H9 (cell line): Measurements from ENCODE around the gene F8A3. TPM values are rescaled to one million over a fixed set of nuclear protein-coding genes. Genes with fewer than 3 reads are reported as not detected.
"Not testable (repeated sequence)": the region's sequence is repeated elsewhere in the genome, so short reads cannot be mapped to it uniquely, and the experiment has no call there.

Source experiments
- DNase-seq: peaks from one replicate; pipeline ENCODE4 v3.0.0-alpha.2; 2017
- H2AFZ ChIP-seq: one replicate; pipeline ENCODE4 v1.6.1; 2013; ENCODE audit warnings: mild to moderate bottlenecking, low read length, control low read depth, moderate library complexity
- H2AK5ac ChIP-seq: 2 replicates; pipeline ENCODE4 v1.6.1; 2013; ENCODE audit warnings: low read length, control low read depth, mixed read lengths; ENCODE audit not compliant: insufficient read length
- H2BK120ac ChIP-seq: one replicate; pipeline ENCODE4 v1.6.1; 2013; ENCODE audit warnings: low read depth, mild to moderate bottlenecking, low read length, control low read depth, inconsistent platforms; ENCODE audit not compliant: poor library complexity, severe bottlenecking
- H2BK12ac ChIP-seq: 2 replicates; pipeline ENCODE4 v1.6.1; 2013; ENCODE audit warnings: low read length, control low read depth, mixed read lengths, low read depth; ENCODE audit not compliant: insufficient read length
- H2BK15ac ChIP-seq: 2 replicates; pipeline ENCODE4 v1.6.1; 2013; ENCODE audit warnings: low read depth, low read length, control low read depth
- H2BK20ac ChIP-seq: one replicate; pipeline ENCODE4 v1.6.1; 2013; ENCODE audit warnings: low read depth, mild to moderate bottlenecking, low read length, control low read depth, inconsistent platforms; ENCODE audit not compliant: poor library complexity, severe bottlenecking
- H2BK5ac ChIP-seq: 2 replicates; pipeline ENCODE4 v1.6.1; 2013; ENCODE audit warnings: low read length, control low read depth, mixed read lengths; ENCODE audit not compliant: insufficient read length
- H3K14ac ChIP-seq: 2 replicates; pipeline ENCODE4 v1.6.1; 2013; ENCODE audit warnings: low read length, control low read depth; ENCODE audit not compliant: insufficient read depth
- H3K18ac ChIP-seq: 2 replicates; pipeline ENCODE4 v1.6.1; 2013; ENCODE audit warnings: low read depth, mild to moderate bottlenecking, mixed read lengths, low read length, control low read depth; ENCODE audit not compliant: insufficient read length
- H3K23ac ChIP-seq: 2 replicates; pipeline ENCODE4 v1.6.1; 2013; ENCODE audit warnings: low read length, control low read depth, mixed read lengths, low read depth; ENCODE audit not compliant: insufficient read length
- H3K23me2 ChIP-seq: 2 replicates; pipeline ENCODE4 v1.6.1; 2013; ENCODE audit warnings: low read depth, mild to moderate bottlenecking, mixed read lengths, low read length, control low read depth; ENCODE audit not compliant: insufficient read length, poor library complexity, severe bottlenecking
- H3K27ac ChIP-seq: 2 replicates; pipeline ENCODE4 v1.5.1; 2013; ENCODE audit warnings: low read length, control low read depth, mixed read lengths, low read depth; ENCODE audit not compliant: insufficient read length
- H3K27me3 ChIP-seq: 2 replicates; pipeline ENCODE4 v1.6.1; 2013; ENCODE audit warnings: low read length, control low read depth, inconsistent platforms; ENCODE audit not compliant: insufficient read depth
- H3K4ac ChIP-seq: 2 replicates; pipeline ENCODE4 v1.6.1; 2013; ENCODE audit warnings: low read depth, mild to moderate bottlenecking, control low read depth, inconsistent platforms, low read length, moderate library complexity
- H3K4me1 ChIP-seq: 2 replicates; pipeline ENCODE4 v1.6.1; 2013; ENCODE audit warnings: low read length, control low read depth, inconsistent platforms; ENCODE audit not compliant: insufficient read depth
- H3K4me2 ChIP-seq: 2 replicates; pipeline ENCODE4 v1.6.1; 2013; ENCODE audit warnings: low read length, control low read depth, mixed read lengths; ENCODE audit not compliant: insufficient read length, insufficient read depth
- H3K56ac ChIP-seq: 2 replicates; pipeline ENCODE4 v1.6.1; 2013; ENCODE audit warnings: low read depth, mild to moderate bottlenecking, mixed read lengths, low read length, control low read depth; ENCODE audit not compliant: insufficient read length
- H3K79me1 ChIP-seq: 2 replicates; pipeline ENCODE4 v1.6.1; 2013; ENCODE audit warnings: low read depth, mild to moderate bottlenecking, moderate library complexity, low read length, control low read depth, inconsistent platforms; ENCODE audit not compliant: insufficient read depth, poor library complexity, severe bottlenecking
- H3K79me2 ChIP-seq: 2 replicates; pipeline ENCODE4 v1.6.1; 2013; ENCODE audit warnings: low read length, control low read depth, inconsistent platforms; ENCODE audit not compliant: insufficient read depth
- H3K9ac ChIP-seq: 2 replicates; pipeline ENCODE4 v1.6.1; 2013; ENCODE audit warnings: low read length, control low read depth, mixed read lengths; ENCODE audit not compliant: insufficient read length; ENCODE audit errors: extremely low read depth
- H3K9me3 ChIP-seq: one replicate; pipeline ENCODE4 v1.6.1; 2013; ENCODE audit warnings: low read depth, low read length, inconsistent platforms; ENCODE audit not compliant: control insufficient read depth
- H3T11ph ChIP-seq: one replicate; pipeline ENCODE4 v1.6.1; 2013; ENCODE audit warnings: mild to moderate bottlenecking, low read length, control low read depth, inconsistent platforms
- H4K20me1 ChIP-seq: one replicate; pipeline ENCODE4 v1.6.1; 2013; ENCODE audit not compliant: control insufficient read depth, insufficient read length, insufficient read depth
- H4K5ac ChIP-seq: 2 replicates; pipeline ENCODE4 v1.6.1; 2013; ENCODE audit warnings: low read depth, mild to moderate bottlenecking, mixed read lengths, low read length, control low read depth; ENCODE audit not compliant: insufficient read length
- H4K8ac ChIP-seq: replicated peaks from 2 replicates; pipeline ENCODE4 v1.6.1; 2013; ENCODE audit warnings: low read length, control low read depth, mixed read lengths, low read depth; ENCODE audit not compliant: insufficient read length
- H4K91ac ChIP-seq: 2 replicates; pipeline ENCODE4 v1.6.1; 2013; ENCODE audit warnings: low read depth, mild to moderate bottlenecking, moderate library complexity, mixed read lengths, low read length, control low read depth; ENCODE audit not compliant: insufficient read length
- H3K27ac Mint-ChIP-seq, 3 experiments: 2 replicates in 2 of 3; 3 replicates in 1 of 3; pipeline ENCODE4 v1.8.0; 2020 to 2021; ENCODE audit warnings: mixed read lengths in 3 of 3, mild to moderate bottlenecking in 1 of 3, moderate library complexity in 1 of 3
- H3K27me3 Mint-ChIP-seq: 2 replicates; pipeline ENCODE4 v1.8.0; 2021; ENCODE audit warnings: low read depth, mild to moderate bottlenecking, moderate library complexity, mixed read lengths
- H3K36me3 Mint-ChIP-seq, 3 experiments: 2 replicates in 2 of 3; 3 replicates in 1 of 3; pipeline ENCODE4 v1.8.0; 2020 to 2021; ENCODE audit warnings: low read depth in 3 of 3, mixed read lengths in 3 of 3; ENCODE audit not compliant: insufficient read depth in 1 of 3
- H3K4me1 Mint-ChIP-seq, 2 experiments: 2 replicates each; pipeline ENCODE4 v1.8.0; 2020; ENCODE audit warnings: mixed read lengths in 2 of 2
- H3K4me3 Mint-ChIP-seq, 2 experiments: 2 replicates in 1 of 2; 3 replicates in 1 of 2; pipeline ENCODE4 v1.8.0; 2020 to 2021; ENCODE audit warnings: mild to moderate bottlenecking in 2 of 2, mixed read lengths in 2 of 2, moderate library complexity in 1 of 2
- H3K9me3 Mint-ChIP-seq, 2 experiments: 2 replicates in 1 of 2; 3 replicates in 1 of 2; pipeline ENCODE4 v1.8.0; 2020; ENCODE audit warnings: mild to moderate bottlenecking in 2 of 2, mixed read lengths in 2 of 2, moderate library complexity in 1 of 2
- WGBS: extraction: QIAGEN DNeasy Blood & Tissue Kit; methylation state at CpG from one replicate; pipeline ENCODE4 v1.1.7; 2013; ENCODE audit warnings: missing lambda C conversion rate, low lambda C conversion rate, mixed read lengths; ENCODE audit not compliant: insufficient read length; ENCODE audit errors: extremely low coverage; 5-methylcytosine and 5-hydroxymethylcytosine counted together
- total RNA-seq: library from RNA; stranded (reverse); gene quantifications from 2 replicates; pipeline ENCODE4 v1.2.1, GENCODE V29; 2021

F8A3 gene
- total RNA-seq, 1 experiment from 2014 or later = 5.6 TPM

DNA sequence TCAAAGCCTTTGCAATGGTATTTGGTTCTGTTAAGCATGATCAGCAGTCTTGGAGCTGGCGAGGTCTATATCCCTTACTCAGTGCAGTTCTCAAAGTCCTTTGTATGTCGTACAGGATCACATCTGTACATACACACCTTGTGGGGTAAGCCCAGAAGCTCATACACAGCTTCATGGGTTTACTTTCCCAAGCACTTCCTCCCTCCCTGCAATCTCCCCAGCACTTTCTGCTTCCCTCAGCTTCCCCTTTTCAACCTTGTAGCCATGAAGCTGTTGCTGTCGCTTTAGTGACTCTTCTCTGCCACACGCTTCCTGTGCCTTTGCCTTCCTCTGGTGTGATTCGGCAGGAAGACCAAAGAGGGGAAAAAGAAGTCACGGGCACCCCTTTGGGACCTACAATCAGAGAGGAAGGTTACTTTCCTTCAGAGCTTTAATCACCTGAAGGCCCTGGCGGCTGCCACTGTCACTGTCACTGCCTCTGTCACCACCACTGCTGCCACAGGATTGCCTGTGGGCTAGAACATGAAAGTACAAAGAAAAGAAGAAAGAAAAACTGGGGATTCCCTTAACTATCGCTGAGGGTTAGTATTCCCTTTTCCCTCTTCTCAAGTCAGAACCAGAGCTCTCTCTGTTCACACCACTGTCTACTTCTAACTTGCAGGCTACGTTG lies 8.0 kb upstream of the F8A3 start:
- not testable (repeated sequence) for H4K20me1 ChIP-seq, H2BK12ac ChIP-seq, H4K8ac ChIP-seq, H2AFZ ChIP-seq, H3K56ac ChIP-seq, H2AK5ac ChIP-seq, H3K23ac ChIP-seq, H4K91ac ChIP-seq, H2BK15ac ChIP-seq, H3K4me3 Mint-ChIP-seq, H3K9me3 Mint-ChIP-seq, H3K4me1 ChIP-seq, H2BK120ac ChIP-seq, H3K4me2 ChIP-seq, H3K27me3 Mint-ChIP-seq, H3K27me3 ChIP-seq, H4K5ac ChIP-seq, DNase-seq, H3K79me2 ChIP-seq, H3K79me1 ChIP-seq, H3K27ac Mint-ChIP-seq, H3K23me2 ChIP-seq, H2BK20ac ChIP-seq, H3K14ac ChIP-seq, H3K18ac ChIP-seq, H3K36me3 Mint-ChIP-seq, H2BK5ac ChIP-seq, H3K9ac ChIP-seq, H3T11ph ChIP-seq, H3K27ac ChIP-seq, H3K4me1 Mint-ChIP-seq, H3K4ac ChIP-seq, H3K9me3 ChIP-seq
- WGBS = no CpG with 5 or more reads among the region's 9 CpGs

DNA sequence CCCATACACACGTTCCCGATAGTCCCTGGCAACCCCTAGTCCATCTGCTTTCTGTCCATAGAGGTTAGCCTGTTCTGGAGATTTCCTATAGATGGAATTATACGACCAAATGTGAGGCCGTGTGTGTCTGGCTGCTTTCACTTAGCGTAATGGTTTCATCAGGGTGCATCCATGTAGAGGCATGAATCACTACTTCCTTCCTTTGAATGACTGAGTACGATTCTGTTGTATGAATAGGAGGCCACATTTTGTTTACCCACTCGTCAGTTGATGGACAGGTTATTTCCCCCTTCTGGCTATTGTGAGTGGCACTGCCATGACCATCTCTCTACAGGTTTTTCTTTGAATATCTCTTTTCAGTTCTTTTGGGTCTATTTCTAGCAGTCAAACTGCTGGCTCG lies 2.1 kb upstream of the F8A3 start:
- H3K9me3 ChIP-seq, H3K27ac Mint-ChIP-seq, H3K56ac ChIP-seq, H4K91ac ChIP-seq, H4K8ac ChIP-seq, H3K9me3 Mint-ChIP-seq, H3K23ac ChIP-seq, H3K36me3 Mint-ChIP-seq, H3K27ac ChIP-seq, H2BK12ac ChIP-seq, H2BK120ac ChIP-seq, H2BK15ac ChIP-seq, H2AK5ac ChIP-seq, H3K9ac ChIP-seq, H4K5ac ChIP-seq, H2BK20ac ChIP-seq, H2AFZ ChIP-seq, H3K79me1 ChIP-seq, H2BK5ac ChIP-seq, H3K4ac ChIP-seq, H3K4me3 Mint-ChIP-seq, H3K4me1 ChIP-seq, DNase-seq, H3K4me1 Mint-ChIP-seq, H3K23me2 ChIP-seq, H3K27me3 Mint-ChIP-seq, H3T11ph ChIP-seq, H3K18ac ChIP-seq, H3K14ac ChIP-seq, H3K79me2 ChIP-seq, H4K20me1 ChIP-seq, H3K4me2 ChIP-seq, H3K27me3 ChIP-seq: not testable (repeated sequence)
- WGBS = no CpG with 5 or more reads among the region's 8 CpGs
